ENCODE results near the gene NTRK1.

Gene NTRK1

GRCh38 chr1:156858555-156858956 is 2.1 kb upstream of the NTRK1 start:
- no peak for DNase-seq

DNA sequence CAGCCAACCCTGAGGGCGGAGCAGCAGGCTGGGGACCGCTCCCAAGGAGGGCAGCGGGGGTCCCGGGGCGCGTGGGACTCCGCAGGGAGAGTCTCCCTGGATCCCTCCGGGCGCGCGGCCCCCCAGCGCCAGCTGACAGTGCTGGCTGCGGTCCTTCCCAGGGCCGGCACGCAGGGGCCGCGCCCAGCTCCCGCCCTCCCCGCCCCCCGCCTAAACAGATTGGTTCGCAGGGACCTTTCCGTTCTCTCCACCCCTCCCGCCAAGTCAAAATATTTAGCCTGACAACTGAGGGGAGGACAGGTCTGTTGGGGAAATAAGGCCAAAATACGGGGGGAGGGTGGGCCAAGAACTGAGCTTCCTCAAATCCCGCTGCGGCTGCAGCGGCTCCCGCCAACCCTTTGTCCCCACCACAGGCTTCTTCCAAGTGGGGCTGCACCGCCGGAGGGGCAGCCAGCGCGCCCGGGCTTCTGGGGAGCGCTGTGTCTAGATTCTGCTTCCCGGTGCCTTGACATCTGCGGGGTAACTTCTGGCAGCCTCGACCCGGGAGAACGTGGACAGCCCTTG is 1.6 kb upstream of the NTRK1 start, which contains the start of gene INSRR:
Gene INSRR, minus strand, starts transcription at position 159 of the 564 bp plus-strand sequence. CDS start 496 bp downstream, outside the sequence.
- no peak for DNase-seq

GRCh38 chr1:156859523-156860112 is 1.0 kb upstream of the NTRK1 start:
- peak in 1 of 5 experiments; percentile 20 for DNase-seq

DNA sequence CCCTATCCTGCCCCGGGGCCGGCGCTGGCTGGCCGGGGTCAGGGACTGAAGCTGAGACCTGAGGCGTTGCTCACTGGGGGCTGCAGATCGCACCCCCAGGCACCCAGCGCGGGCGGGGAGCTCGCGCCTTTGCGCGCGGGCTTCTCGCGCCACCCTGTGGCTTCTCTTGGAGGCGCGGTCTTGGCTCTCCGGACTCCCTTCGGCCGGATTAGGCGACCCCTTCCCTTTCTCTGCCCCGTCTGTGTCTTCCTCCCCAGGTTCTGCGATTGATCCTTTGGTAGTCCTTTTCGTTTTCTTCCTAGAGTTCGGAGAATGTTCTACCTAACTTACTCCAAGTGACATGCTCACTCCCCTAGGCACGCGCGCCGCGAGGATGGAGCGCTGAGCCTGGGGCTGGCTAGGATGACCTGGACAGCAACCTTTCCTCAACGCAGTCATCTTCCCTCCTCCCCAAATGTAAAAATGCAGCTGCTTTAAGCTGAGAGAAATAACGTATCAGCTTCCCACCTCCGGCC is 495 bp upstream of the NTRK1 start:
- peak in 4 of 5 experiments; percentile 36 to 54 (median 41) for DNase-seq

GRCh38 chr1:156862584-156862983 is 1.9 kb downstream of the NTRK1 start:
- DNase-seq = no peak

DNA sequence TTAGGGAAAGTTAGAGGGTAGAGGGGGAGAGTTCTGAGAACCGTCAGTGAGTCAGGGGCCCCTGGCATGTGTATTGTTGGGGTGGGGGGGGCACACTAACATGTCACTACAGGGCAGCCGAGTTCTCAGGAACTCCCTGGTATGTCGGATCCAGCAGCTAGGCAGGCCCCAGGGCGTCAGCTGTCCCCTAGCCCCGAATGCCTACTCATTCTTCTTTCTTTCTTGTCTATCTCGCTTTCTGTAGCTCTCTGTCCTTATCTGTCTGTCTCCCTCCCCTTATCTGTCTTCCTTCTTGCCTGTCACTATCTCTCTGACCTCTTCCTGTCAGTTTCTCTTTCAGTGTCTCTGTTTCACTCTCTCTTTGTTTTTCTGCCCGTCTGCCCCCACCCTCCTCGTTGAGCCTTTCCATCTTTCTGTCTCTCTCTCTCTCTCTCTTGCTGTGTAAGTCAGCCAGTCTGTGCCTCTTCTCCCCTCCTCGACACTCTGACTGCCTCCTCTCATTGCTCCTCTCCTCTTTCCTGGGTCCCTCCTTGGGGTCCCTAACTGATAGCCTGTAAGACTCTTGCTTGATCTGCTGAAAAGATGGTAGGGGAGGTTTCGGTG is 2.4 kb downstream of the NTRK1 start:
- DNase-seq = peak in 2 of 5 experiments; percentile 7 to 83

GRCh38 chr1:156863631-156864030 is 3.0 kb downstream of the NTRK1 start:
- no peak for DNase-seq

- DNase-seq = no peak
Measured at GRCh38 chr1:156864796-156865195, 4.1 kb downstream of the NTRK1 start.

DNA sequence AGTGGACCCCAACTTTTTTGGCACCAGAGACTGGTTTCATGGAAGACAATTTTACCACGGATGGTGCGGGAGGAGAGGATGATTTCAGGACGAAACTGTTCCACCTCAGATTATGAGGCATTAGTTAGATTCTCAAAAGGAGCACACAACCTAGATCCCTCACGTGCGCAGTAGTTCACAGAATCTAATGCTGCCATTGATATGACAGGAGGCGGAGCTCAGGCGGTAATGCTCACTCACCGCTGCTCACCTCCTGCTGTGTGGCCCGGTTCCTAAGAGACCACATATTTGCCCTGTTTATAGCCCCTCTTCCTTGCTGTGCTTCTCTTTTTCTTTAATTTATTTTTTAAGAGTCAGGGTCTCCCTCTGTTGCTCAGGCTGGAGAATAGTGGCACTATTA is 4.6 kb downstream of the NTRK1 start:
- no peak for DNase-seq

DNA sequence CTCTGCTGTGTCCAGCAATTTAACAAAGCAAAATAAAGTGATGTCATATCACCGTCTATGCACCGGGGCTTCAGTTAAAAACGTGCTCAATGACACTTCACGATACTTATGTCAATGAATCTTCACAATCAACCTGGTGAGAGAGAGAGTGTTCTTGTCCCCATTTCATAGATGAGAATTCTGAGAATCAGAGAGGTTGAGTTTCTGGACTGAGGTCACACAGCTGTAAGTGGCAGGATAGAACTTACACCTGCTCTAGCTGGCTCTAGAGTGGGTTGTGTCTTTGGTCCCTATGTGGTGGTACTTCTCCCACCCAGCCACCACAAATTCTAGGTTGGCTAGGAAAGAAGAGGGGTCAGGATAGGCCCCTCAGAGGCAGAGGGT is 5.2 kb downstream of the NTRK1 start:
- no peak for DNase-seq

- DNase-seq = no peak
Measured at GRCh38 chr1:156866249-156866909, 5.7 kb downstream of the NTRK1 start.

DNA sequence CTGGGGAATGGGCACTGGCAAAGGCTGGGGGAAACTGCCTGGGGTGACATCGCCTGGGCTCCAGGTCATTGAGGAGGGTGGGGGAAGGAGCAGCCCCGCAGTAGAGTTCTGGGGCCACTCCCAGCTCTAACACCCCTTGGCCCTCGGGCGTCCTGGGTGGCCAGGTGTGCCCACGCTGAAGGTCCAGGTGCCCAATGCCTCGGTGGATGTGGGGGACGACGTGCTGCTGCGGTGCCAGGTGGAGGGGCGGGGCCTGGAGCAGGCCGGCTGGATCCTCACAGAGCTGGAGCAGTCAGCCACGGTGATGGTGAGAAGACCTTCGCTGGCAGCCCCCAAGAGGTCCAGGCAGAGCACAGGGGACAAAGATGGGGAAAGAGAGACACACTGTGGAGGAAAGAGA is 7.7 kb downstream of the NTRK1 start:
- DNase-seq = no peak

DNA sequence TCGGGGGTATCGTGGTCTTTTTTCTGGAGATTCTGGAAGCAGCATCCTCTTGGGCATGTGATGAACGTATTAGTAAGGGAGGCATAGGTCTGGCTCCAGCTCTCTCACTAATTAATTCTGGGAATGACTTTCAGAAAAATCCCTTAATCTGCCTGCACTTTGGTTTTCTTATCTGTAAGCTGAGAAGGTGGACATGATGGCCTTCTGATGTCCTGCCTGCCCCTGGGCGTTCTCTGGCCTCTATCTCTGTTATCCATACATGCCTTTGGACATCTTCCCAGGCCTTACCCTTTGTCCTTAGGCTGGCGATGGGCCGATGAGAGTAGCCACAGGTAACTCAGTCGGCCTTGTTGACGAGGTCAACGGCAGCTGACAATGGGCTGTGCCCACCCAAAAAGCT is 8.8 kb downstream of the NTRK1 start:
- DNase-seq = no peak

- no peak for DNase-seq
Measured at GRCh38 chr1:156873659-156874058, 13.0 kb downstream of the NTRK1 start.

- no peak for DNase-seq
Measured at GRCh38 chr1:156874142-156874541, 13.5 kb downstream of the NTRK1 start.

GRCh38 chr1:156874572-156875340 is 14.1 kb downstream of the NTRK1 start:
- no peak for DNase-seq

DNA sequence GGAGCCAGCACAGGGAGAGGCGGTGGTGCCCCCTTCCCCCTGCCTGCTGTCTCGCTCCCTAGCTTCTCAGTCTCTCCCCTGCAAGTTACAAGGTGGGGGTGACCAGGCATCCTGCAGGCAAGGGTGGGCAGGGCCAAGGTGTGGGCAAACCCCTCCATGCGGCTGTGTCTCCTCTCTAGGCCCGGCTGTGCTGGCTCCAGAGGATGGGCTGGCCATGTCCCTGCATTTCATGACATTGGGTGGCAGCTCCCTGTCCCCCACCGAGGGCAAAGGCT is 14.6 kb downstream of the NTRK1 start:
- DNase-seq = no peak

- no peak for DNase-seq
Measured at GRCh38 chr1:156876281-156876680, 15.6 kb downstream of the NTRK1 start.

GRCh38 chr1:156877433-156878170 is 16.9 kb downstream of the NTRK1 start:
- DNase-seq = no peak

GRCh38 chr1:156879876-156880275 is 19.2 kb downstream of the NTRK1 start:
- DNase-seq = no peak

DNA sequence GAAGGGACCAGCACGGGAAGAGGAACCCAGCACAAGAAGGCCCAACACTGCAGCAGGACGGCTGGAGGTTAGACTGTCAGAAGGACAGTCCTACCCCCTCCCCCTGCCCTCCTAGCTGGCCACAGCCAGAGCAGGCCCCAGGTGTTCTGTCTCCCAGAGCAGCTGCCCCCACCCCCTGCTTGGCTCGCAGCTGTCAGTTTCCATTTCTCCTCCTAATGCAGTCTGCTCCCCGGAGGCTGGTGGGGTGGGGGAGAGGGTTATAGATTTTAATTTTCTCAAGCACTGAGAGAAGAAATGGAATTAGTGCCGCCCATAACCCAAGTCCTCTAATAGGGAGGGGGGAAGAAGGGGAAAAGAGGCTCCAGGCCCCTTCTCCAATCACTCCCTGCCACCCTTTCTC is 19.8 kb downstream of the NTRK1 start:
- no peak for DNase-seq

DNA sequence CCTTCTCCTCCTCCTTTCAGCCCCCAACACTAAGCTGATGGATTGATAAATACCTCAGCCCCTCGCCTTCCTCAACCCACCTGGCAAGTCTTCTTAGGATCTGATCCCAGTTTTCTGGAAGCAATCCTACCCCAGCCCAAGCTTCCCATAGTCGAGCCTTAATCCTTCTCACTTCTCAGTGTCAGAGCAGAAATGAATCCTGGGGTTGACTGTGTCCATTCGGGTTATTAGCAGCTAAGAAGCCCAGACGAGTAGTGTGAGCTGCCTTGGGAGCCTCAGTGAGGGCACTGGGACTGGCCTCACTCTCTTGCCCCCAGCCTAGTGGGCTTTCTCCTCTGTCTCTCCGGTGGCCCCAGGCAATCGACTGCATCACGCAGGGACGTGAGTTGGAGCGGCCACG is 20.4 kb downstream of the NTRK1 start:
- DNase-seq = no peak
